ENCODE results near the gene CNPY1. TPM values are rescaled to one million over a fixed set of nuclear protein-coding genes. Genes with fewer than 3 reads are reported as not detected.

The CNPY1 gene
- total RNA-seq, 1 experiment from 2014 or later: not detected

DNA sequence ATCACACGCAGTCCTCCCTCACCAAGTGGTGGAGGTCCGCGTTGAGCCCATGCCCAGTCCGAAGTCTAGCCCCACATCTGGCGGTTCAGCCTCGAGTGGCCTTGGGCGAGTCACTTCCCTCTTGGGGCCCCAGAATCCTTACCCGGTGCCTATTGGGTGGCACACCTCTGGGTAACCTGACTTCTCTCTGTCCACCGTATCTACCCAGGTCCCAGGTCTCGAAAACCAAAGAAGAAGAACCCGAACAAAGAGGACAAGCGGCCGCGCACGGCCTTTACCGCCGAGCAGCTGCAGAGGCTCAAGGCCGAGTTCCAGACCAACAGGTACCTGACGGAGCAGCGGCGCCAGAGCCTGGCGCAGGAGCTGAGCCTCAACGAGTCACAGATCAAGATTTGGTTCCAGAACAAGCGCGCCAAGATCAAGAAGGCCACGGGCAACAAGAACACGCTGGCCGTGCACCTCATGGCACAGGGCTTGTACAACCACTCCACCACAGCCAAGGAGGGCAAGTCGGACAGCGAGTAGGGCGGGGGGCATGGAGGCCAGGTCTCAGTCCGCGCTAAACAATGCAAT is 84.1 kb downstream of the CNPY1 start:
- H3K27me3 ChIP-seq (ENCODE audit: control insufficient read depth, insufficient read depth, low read length): peaks cover 2% of the 10 kb centered on the region; the same call in 1 of the 2 replicates
- H3K4me1 ChIP-seq (ENCODE audit: control insufficient read depth, insufficient read depth, low read length): no peaks in the 10 kb centered on the region
- no peak overlapping the region for H3K27ac ChIP-seq (ENCODE audit: low read length)
- DNase-seq (ENCODE audit: low read depth, low spot score): no peak
- CTCF ChIA-PET: no interaction called here
- no peak for ATAC-seq
- no peaks in the 10 kb centered on the region for H3K9me3 ChIP-seq (ENCODE audit: control insufficient read depth, insufficient read depth, low read depth, low read length)
- intact Hi-C loops (cut with micrococcal nuclease; ENCODE audit: unreplicated experiment) (no loop called here), in situ Hi-C loops (cut with HindIII; ENCODE audit: low pct_unique_long_range_greater_than_20kb, low sequenced_read_pairs) (no loop called here)
- no peaks in the 10 kb centered on the region for H3K36me3 ChIP-seq (ENCODE audit: control insufficient read depth, insufficient read depth, low read length)
- POLR2A ChIA-PET: no interaction called here
- TF ChIP-seq SIN3A (IDR thresholded peaks at IDR 0.05; ENCODE audit: borderline replicate concordance, insufficient read depth, low read depth, low read length) (no peak), CTCF (IDR thresholded peaks at IDR 0.05) (no peak), TCF7L2 (IDR thresholded peaks at IDR 0.05; ENCODE audit: low read depth, low read length) (no peak), POLR2AphosphoS5 (IDR thresholded peaks at IDR 0.05; ENCODE audit: low read depth, low read length) (no peak)
- TF ChIP-seq, protein P1, sequence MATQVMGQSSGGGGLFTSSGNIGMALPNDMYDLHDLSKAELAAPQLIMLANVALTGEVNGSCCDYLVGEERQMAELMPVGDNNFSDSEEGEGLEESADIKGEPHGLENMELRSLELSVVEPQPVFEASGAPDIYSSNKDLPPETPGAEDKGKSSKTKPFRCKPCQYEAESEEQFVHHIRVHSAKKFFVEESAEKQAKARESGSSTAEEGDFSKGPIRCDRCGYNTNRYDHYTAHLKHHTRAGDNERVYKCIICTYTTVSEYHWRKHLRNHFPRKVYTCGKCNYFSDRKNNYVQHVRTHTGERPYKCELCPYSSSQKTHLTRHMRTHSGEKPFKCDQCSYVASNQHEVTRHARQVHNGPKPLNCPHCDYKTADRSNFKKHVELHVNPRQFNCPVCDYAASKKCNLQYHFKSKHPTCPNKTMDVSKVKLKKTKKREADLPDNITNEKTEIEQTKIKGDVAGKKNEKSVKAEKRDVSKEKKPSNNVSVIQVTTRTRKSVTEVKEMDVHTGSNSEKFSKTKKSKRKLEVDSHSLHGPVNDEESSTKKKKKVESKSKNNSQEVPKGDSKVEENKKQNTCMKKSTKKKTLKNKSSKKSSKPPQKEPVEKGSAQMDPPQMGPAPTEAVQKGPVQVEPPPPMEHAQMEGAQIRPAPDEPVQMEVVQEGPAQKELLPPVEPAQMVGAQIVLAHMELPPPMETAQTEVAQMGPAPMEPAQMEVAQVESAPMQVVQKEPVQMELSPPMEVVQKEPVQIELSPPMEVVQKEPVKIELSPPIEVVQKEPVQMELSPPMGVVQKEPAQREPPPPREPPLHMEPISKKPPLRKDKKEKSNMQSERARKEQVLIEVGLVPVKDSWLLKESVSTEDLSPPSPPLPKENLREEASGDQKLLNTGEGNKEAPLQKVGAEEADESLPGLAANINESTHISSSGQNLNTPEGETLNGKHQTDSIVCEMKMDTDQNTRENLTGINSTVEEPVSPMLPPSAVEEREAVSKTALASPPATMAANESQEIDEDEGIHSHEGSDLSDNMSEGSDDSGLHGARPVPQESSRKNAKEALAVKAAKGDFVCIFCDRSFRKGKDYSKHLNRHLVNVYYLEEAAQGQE (IDR thresholded peaks at IDR 0.05; ENCODE audit: insufficient read depth in 1 of 2, low read depth in 2 of 2, low read length in 1 of 2): no peak
- BruUV-seq (replicated peaks): no TSS peak
- H3K4me3 ChIP-seq (ENCODE audit: low read depth in 2 of 2, low read length in 2 of 2): no peak overlapping the region

DNA sequence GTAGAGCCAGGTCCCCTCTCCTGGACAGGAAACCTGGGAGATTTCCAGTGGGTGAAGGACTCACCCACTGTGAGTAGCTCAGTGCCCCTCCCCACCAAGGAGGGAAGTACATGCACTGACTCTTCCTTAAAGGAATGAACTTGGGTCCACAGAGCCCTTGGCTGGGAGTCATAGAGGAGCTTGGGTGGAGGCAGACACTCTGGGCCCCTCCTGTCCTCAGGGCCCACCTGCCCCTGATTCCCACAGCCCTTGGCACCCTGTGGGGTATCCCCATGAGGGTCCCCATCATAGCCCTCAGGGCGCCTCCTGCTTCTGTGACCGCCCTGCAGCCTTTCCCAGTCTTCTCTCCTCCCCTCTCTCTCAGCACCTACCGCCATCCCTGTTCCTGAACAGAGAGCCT is 84.7 kb downstream of the CNPY1 start:
- Histone ChIP-seq H3K4me3 (ENCODE audit: low read depth in 2 of 2, low read length in 2 of 2) (no peak overlapping the region), H3K27ac (ENCODE audit: low read length) (no peak overlapping the region), H3K27me3 (ENCODE audit: control insufficient read depth, insufficient read depth, low read length) (peaks cover 2% of the 10 kb centered on the region; the same call in 1 of the 2 replicates), H3K36me3 (ENCODE audit: control insufficient read depth, insufficient read depth, low read length) (no peaks in the 10 kb centered on the region), H3K9me3 (ENCODE audit: control insufficient read depth, insufficient read depth, low read depth, low read length) (no peaks in the 10 kb centered on the region), H3K4me1 (ENCODE audit: control insufficient read depth, insufficient read depth, low read length) (no peaks in the 10 kb centered on the region)
- ChIA-PET POLR2A (no interaction called here), CTCF (no interaction called here)
- DNase-seq (ENCODE audit: low read depth, low spot score): no peak
- in situ Hi-C loops (cut with HindIII; ENCODE audit: low pct_unique_long_range_greater_than_20kb, low sequenced_read_pairs) (no loop called here), intact Hi-C loops (cut with micrococcal nuclease; ENCODE audit: unreplicated experiment) (no loop called here)
- TF ChIP-seq SIN3A (IDR thresholded peaks at IDR 0.05; ENCODE audit: borderline replicate concordance, insufficient read depth, low read depth, low read length): no peak
- no peak for TF ChIP-seq CTCF (IDR thresholded peaks at IDR 0.05)
- TF ChIP-seq, protein P1 (IDR thresholded peaks at IDR 0.05; ENCODE audit: insufficient read depth in 1 of 2, low read depth in 2 of 2, low read length in 1 of 2): no peak
- no peak for TF ChIP-seq POLR2AphosphoS5 (IDR thresholded peaks at IDR 0.05; ENCODE audit: low read depth, low read length)
- TF ChIP-seq TCF7L2 (IDR thresholded peaks at IDR 0.05; ENCODE audit: low read depth, low read length): no peak
- no peak for ATAC-seq
- no TSS peak for BruUV-seq (replicated peaks)

All from Panc1 (cell line).